Activated CD4-positive, alpha-beta T cell treated with anti-CD3 and anti-CD28 coated beads for 36 hours (primary cell): ENCODE measurements around the gene TPM2. TPM values are rescaled to one million over a fixed set of nuclear protein-coding genes. Genes with fewer than 3 reads are reported as not detected.

ENCODE experiments used
- ATAC-seq: fragments of 200-7000 bp; cut with Tn5 transposase; one replicate; pipeline ENCODE4 v1.10.0; 2021; ENCODE audit warnings: mild to moderate bottlenecking, moderate library complexity
- CTCF ChIA-PET: fragments of 350-600 bp; sonication (Branson Sonifier 250); formaldehyde crosslinking; loops from one replicate; lab custom pipeline; 2021; ENCODE audit warnings: antibody characterized with exemption; lab: Charles Lee
- POLR2A ChIA-PET: fragments of 350-600 bp; sonication (Branson Sonifier 250); formaldehyde crosslinking; loops from one replicate; lab custom pipeline; 2021; ENCODE audit warnings: antibody characterized with exemption, inconsistent platforms; lab: Charles Lee
- DNase-seq: peaks from one replicate; pipeline ENCODE4 v3.0.0-alpha.2; 2020
- H3K27ac Mint-ChIP-seq: one replicate; pipeline ENCODE4 v1.8.0; 2021; ENCODE audit warnings: mixed read lengths
- H3K27me3 Mint-ChIP-seq: one replicate; pipeline ENCODE4 v1.8.0; 2021; ENCODE audit warnings: mixed read lengths
- H3K36me3 Mint-ChIP-seq: one replicate; pipeline ENCODE4 v1.8.0; 2021; ENCODE audit warnings: low read depth, mixed read lengths
- H3K4me1 Mint-ChIP-seq: one replicate; pipeline ENCODE4 v1.8.0; 2021; ENCODE audit warnings: mixed read lengths
- H3K4me3 Mint-ChIP-seq: one replicate; pipeline ENCODE4 v1.8.0; 2021; ENCODE audit warnings: mild to moderate bottlenecking, moderate library complexity, mixed read lengths
- H3K9me3 Mint-ChIP-seq: one replicate; pipeline ENCODE4 v1.8.0; 2021; ENCODE audit warnings: low read depth, mixed read lengths
- intact Hi-C, 2 experiments: fragments of 100-400 bp; cut with DNase I in 1 of 2; cut with micrococcal nuclease in 1 of 2; formaldehyde crosslinking; loops; one replicate each; pipeline versions ENCODE4 v1.14.2 to v1.15.1; 2022 to 2024; cut with DNase I, micrococcal nuclease
- total RNA-seq, 2 experiments: library from RNA; stranded (reverse); gene quantifications; one replicate each; pipeline ENCODE4 v1.2.3, GENCODE V29; 2021

TPM2 gene
- total RNA-seq, 2 experiments from 2014 or later: 4.3 to 5.5 TPM

DNA sequence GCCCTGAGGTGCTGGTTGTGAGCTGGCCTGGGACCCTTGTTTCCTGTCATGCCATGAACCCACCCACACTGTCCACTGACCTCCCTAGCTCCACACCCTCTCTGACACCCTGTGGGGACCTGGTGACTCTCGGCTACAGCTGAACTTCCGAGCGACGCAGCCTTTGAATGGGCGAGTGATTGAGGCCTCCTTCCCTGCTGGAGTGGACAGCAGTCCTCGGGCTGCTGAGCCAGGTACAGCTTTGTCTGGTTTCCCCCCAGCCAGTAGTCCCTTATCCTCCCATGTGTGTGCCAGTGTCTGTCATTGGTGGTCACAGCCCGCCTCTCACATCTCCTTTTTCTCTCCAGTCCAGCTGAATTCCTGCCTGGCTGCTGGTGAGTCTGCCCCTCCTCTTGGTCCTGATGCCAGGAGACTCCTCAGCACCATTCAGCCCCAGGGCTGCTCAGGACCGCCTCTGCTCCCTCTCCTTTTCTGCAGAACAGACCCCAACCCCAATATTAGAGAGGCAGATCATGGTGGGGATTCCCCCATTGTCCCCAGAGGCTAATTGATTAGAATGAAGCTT lies 9.9 kb downstream of the TPM2 start:
- Mint-ChIP-seq H3K27me3 (peaks cover 4% of the 10 kb centered on the region), H3K4me3 (no peak overlapping the region), H3K9me3 (no peaks in the 10 kb centered on the region), H3K27ac (no peak overlapping the region), H3K4me1 (peaks cover 6% of the 10 kb centered on the region), H3K36me3 (no peaks in the 10 kb centered on the region)
- ChIA-PET POLR2A (interaction anchor here (0.7 kb wide), 1 partner anchor 19 kb away, joined by 3 read pairs; no protein-coding TSS in a partner anchor), CTCF (interaction anchor here (0.6 to 1.7 kb wide), 5 partner anchors 8 to 130 kb away, joined by 3 to 7 read pairs (median 4); partner anchors contain the start of genes CCDC107 and RMRP)
- ATAC-seq: no peak
- intact Hi-C loops: no loop called here
- no peak for DNase-seq

DNA sequence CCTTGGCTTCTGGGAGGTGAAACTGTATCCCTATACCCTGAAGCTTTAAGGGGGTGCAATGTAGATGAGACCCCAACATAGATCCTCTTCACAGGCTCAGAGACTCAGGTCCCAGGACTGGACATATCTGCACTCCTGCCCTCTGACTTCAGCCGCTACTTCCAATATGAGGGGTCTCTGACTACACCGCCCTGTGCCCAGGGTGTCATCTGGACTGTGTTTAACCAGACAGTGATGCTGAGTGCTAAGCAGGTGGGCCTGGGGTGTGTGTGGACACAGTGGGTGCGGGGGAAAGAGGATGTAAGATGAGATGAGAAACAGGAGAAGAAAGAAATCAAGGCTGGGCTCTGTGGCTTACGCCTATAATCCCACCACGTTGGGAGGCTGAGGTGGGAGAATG lies 10.6 kb downstream of the TPM2 start:
- Mint-ChIP-seq H3K9me3 (no peaks in the 10 kb centered on the region), H3K4me1 (peaks cover 10% of the 10 kb centered on the region), H3K36me3 (no peaks in the 10 kb centered on the region), H3K4me3 (no peak overlapping the region), H3K27ac (no peak overlapping the region), H3K27me3 (peaks cover 9% of the 10 kb centered on the region)
- DNase-seq (no peak), ATAC-seq (no peak)
- intact Hi-C loops: no loop called here
- CTCF ChIA-PET: interaction anchor here (0.7 to 1.7 kb wide), 4 partner anchors 9 to 47 kb away, joined by 3 to 6 read pairs (median 4); partner anchors contain the start of genes CCDC107 and RMRP
- POLR2A ChIA-PET: no interaction called here

DNA sequence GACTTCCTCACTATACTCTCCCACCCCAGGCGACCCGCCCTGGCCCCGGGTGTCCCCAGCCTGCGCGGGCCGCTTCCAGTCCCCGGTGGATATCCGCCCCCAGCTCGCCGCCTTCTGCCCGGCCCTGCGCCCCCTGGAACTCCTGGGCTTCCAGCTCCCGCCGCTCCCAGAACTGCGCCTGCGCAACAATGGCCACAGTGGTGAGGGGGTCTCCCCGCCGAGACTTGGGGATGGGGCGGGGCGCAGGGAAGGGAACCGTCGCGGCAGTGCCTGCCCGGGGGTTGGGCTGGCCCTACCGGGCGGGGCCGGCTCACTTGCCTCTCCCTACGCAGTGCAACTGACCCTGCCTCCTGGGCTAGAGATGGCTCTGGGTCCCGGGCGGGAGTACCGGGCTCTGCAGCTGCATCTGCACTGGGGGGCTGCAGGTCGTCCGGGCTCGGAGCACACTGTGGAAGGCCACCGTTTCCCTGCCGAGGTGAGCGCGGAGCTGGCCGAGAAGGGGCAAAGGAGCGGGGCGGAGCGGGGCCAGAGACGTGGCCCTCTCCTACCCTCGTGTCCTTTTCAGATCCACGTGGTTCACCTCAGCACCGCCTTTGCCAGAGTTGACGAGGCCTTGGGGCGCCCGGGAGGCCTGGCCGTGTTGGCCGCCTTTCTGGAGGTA lies 13.9 kb downstream of the TPM2 start:
- H3K4me3 Mint-ChIP-seq: peak overlapping the region; percentile 54
- intact Hi-C loops: no loop called here
- peaks cover 9% of the 10 kb centered on the region for H3K27me3 Mint-ChIP-seq
- no peaks in the 10 kb centered on the region for H3K36me3 Mint-ChIP-seq
- DNase-seq (peak; percentile 63), ATAC-seq (peak; percentile 74)
- POLR2A ChIA-PET: interaction anchor here (0.7 to 0.9 kb wide), 2 partner anchors 18 to 57 kb away, joined by 3 read pairs; partner anchors contain the start of gene CREB3
- H3K9me3 Mint-ChIP-seq: no peaks in the 10 kb centered on the region
- CTCF ChIA-PET: interaction anchor here (0.6 to 4.9 kb wide), 5 partner anchors 11 to 92 kb away, joined by 3 to 24 read pairs (median 3); partner anchors contain the start of genes ARHGEF39 and RMRP
- peaks cover 10% of the 10 kb centered on the region for H3K4me1 Mint-ChIP-seq
- H3K27ac Mint-ChIP-seq: no peak overlapping the region

DNA sequence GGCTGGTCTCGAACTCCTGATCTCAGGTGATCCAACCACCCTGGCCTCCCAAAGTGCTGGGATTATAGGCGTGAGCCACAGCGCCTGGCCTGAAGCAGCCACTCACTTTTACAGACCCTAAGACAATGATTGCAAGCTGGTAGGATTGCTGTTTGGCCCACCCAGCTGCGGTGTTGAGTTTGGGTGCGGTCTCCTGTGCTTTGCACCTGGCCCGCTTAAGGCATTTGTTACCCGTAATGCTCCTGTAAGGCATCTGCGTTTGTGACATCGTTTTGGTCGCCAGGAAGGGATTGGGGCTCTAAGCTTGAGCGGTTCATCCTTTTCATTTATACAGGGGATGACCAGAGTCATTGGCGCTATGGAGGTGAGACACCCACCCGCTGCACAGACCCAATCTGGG lies 14.5 kb downstream of the TPM2 start:
- no peaks in the 10 kb centered on the region for H3K36me3 Mint-ChIP-seq
- H3K4me3 Mint-ChIP-seq: peak overlapping the region; percentile 54
- POLR2A ChIA-PET: interaction anchor here (0.7 to 0.9 kb wide), 3 partner anchors 19 to 65 kb away, joined by 3 read pairs; partner anchors contain the start of gene CREB3
- CTCF ChIA-PET: interaction anchor here (1.2 to 4.9 kb wide), 3 partner anchors 10 to 21 kb away, joined by 3 to 24 read pairs (median 9); partner anchors contain the start of genes ARHGEF39 and RMRP
- no peak overlapping the region for H3K27ac Mint-ChIP-seq
- H3K9me3 Mint-ChIP-seq: no peaks in the 10 kb centered on the region
- ATAC-seq (peak; percentile 20), DNase-seq (no peak)
- H3K4me1 Mint-ChIP-seq: peaks cover 10% of the 10 kb centered on the region
- intact Hi-C loops: no loop called here
- H3K27me3 Mint-ChIP-seq: peaks cover 9% of the 10 kb centered on the region

DNA sequence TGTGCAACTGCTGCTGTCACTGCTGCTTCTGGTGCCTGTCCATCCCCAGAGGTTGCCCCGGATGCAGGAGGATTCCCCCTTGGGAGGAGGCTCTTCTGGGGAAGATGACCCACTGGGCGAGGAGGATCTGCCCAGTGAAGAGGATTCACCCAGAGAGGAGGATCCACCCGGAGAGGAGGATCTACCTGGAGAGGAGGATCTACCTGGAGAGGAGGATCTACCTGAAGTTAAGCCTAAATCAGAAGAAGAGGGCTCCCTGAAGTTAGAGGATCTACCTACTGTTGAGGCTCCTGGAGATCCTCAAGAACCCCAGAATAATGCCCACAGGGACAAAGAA lies 15.7 kb downstream of the TPM2 start:
- H3K36me3 Mint-ChIP-seq: no peaks in the 10 kb centered on the region
- POLR2A ChIA-PET: no interaction called here
- peaks cover 10% of the 10 kb centered on the region for H3K4me1 Mint-ChIP-seq
- DNase-seq: no peak
- H3K27ac Mint-ChIP-seq: no peak overlapping the region
- no peak overlapping the region for H3K4me3 Mint-ChIP-seq
- peaks cover 9% of the 10 kb centered on the region for H3K27me3 Mint-ChIP-seq
- intact Hi-C loops: no loop called here
- ATAC-seq: no peak
- no peaks in the 10 kb centered on the region for H3K9me3 Mint-ChIP-seq
- CTCF ChIA-PET: interaction anchor here (0.6 to 4.9 kb wide), 5 partner anchors 9 to 22 kb away, joined by 3 to 24 read pairs (median 4); partner anchors contain the start of genes ARHGEF39 and CCDC107

DNA sequence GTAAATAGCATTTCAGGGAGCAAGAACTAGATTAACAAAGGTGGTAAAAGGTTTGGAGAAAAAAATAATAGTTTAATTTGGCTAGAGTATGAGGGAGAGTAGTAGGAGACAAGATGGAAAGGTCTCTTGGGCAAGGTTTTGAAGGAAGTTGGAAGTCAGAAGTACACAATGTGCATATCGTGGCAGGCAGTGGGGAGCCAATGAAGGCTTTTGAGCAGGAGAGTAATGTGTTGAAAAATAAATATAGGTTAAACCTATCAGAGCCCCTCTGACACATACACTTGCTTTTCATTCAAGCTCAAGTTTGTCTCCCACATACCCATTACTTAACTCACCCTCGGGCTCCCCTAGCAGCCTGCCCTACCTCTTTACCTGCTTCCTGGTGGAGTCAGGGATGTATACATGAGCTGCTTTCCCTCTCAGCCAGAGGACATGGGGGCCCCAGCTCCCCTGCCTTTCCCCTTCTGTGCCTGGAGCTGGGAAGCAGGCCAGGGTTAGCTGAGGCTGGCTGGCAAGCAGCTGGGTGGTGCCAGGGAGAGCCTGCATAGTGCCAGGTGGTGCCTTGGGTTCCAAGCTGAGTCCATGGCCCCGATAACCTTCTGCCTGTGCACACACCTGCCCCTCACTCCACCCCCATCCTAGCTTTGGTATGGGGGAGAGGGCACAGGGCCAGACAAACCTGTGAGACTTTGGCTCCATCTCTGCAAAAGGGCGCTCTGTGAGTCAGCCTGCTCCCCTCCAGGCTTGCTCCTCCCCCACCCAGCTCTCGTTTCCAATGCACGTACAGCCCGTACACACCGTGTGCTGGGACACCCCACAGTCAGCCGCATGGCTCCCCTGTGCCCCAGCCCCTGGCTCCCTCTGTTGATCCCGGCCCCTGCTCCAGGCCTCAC lies 16.3 kb downstream of the TPM2 start, which contains the start of gene CA9:
TSS of gene CA9 (plus strand) at position 797 of the 893 bp plus-strand sequence. CDS start at position 829, 32 bp downstream.
- DNase-seq (no peak), ATAC-seq (no peak)
- ChIA-PET POLR2A (no interaction called here), CTCF (interaction anchor here (0.6 to 1.1 kb wide), 5 partner anchors 10 to 25 kb away, joined by 3 to 4 read pairs (median 4); partner anchors contain the start of gene CCDC107)
- H3K4me3 Mint-ChIP-seq: no peak within 1 kb of the TSS
- peaks cover 9% of the 10 kb centered on the region for H3K27me3 Mint-ChIP-seq
- no peaks in the 10 kb centered on the region for H3K36me3 Mint-ChIP-seq
- no peak within 1 kb of the TSS for H3K27ac Mint-ChIP-seq
- peaks cover 10% of the 10 kb centered on the region for H3K4me1 Mint-ChIP-seq
- intact Hi-C loops: no loop called here
- no peaks in the 10 kb centered on the region for H3K9me3 Mint-ChIP-seq

DNA sequence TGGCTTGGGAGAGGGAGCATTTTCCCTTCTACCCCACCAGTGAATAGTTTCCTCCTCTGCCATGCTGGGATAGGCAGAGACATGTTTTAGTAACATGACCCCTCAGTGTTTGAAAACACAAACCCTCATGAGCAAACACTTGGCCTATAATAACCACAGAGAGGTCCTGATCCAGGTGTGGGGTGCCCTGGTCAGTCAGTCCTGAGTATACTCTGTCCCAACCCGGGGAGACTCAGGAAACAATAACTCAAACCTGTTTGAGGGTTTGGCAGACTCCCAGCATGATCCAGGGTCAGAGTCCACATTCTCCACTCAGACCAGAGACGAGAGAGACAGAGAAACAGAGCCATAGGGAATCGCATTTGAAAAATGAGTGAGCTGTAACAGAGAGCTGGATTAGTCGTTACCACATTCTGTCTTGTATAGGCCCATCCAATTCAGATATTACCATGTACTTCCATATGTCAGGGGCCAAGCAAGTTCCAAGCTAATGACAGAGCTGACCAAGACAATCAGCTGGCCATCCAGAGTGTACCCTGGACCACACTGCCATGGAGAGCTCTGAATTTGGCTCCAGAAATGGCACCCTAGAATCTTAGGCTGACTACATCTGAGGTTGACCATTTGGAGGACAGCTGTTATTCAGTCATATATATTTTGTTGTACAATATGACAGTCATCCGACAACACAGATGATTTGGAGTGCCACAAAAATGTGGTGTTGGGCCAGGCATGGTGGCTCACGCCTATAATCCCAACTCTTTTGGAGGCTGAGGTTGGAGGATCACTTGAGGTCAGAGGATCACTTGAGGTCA lies 20.2 kb downstream of the TPM2 start:
- Mint-ChIP-seq H3K4me3 (no peak overlapping the region), H3K27ac (no peak overlapping the region), H3K4me1 (peaks cover 6% of the 10 kb centered on the region), H3K9me3 (no peaks in the 10 kb centered on the region), H3K27me3 (peaks cover 3% of the 10 kb centered on the region), H3K36me3 (no peaks in the 10 kb centered on the region)
- ATAC-seq (no peak), DNase-seq (no peak)
- intact Hi-C loops: no loop called here
- ChIA-PET POLR2A (no interaction called here), CTCF (interaction anchor here (0.8 to 1.5 kb wide), 7 partner anchors 19 to 62 kb away, joined by 3 to 4 read pairs (median 3); partner anchors contain the start of gene TLN1)

DNA sequence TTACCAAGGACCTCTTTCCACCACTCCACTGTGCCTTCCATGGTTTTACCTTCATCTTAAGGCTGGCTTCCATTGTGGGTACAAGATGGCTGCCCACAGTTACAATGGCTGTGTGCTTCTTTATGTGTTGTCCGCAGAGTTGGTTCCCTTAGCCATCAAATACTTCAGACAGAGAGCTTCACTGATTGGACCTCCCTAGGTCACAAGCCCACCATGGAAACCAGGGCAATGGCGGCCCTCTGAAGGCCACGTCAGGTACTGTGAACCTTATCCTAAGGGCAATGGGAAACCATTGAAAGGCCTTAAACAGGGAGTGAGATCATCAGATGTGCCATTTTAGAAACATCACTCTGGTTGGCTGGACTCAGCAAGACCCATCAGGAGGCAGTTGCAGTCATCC lies 21.8 kb downstream of the TPM2 start:
- intact Hi-C loops: no loop called here
- Mint-ChIP-seq H3K4me3 (no peak overlapping the region), H3K36me3 (peaks cover 3% of the 10 kb centered on the region), H3K27me3 (no peaks in the 10 kb centered on the region), H3K27ac (no peak overlapping the region), H3K9me3 (no peaks in the 10 kb centered on the region), H3K4me1 (peaks cover 17% of the 10 kb centered on the region)
- DNase-seq (no peak), ATAC-seq (no peak)
- ChIA-PET CTCF (no interaction called here), POLR2A (no interaction called here)

DNA sequence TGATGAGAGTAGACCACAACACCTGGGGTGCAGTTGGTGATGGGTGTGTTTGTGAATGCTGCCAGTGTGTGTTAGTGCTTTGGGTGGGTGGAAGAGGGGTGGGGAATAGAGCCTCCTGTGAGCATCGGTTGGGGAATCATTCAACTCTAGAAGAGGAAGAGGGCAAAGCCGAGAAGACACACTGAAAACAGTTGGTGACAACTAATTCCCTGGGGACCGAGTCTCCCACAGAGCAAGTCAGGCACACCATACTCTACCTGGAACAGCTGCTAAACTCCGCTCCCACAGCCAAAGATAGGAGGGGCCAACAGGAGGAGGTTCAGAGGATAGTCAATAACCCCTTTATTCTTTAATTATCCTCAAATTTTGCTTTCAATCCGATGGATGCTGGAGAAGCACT lies 23.2 kb downstream of the TPM2 start:
- H3K27ac Mint-ChIP-seq: no peak overlapping the region
- H3K36me3 Mint-ChIP-seq: peaks cover 14% of the 10 kb centered on the region
- CTCF ChIA-PET: interaction anchor here (0.7 to 2.3 kb wide), 5 partner anchors 9 to 68 kb away, joined by 3 to 11 read pairs (median 4); partner anchors contain the start of genes CCDC107 and RMRP
- DNase-seq (no peak), ATAC-seq (no peak)
- peaks cover 31% of the 10 kb centered on the region for H3K4me1 Mint-ChIP-seq
- H3K9me3 Mint-ChIP-seq: no peaks in the 10 kb centered on the region
- H3K4me3 Mint-ChIP-seq: no peak overlapping the region
- intact Hi-C loops: no loop called here
- POLR2A ChIA-PET: no interaction called here
- no peaks in the 10 kb centered on the region for H3K27me3 Mint-ChIP-seq

DNA sequence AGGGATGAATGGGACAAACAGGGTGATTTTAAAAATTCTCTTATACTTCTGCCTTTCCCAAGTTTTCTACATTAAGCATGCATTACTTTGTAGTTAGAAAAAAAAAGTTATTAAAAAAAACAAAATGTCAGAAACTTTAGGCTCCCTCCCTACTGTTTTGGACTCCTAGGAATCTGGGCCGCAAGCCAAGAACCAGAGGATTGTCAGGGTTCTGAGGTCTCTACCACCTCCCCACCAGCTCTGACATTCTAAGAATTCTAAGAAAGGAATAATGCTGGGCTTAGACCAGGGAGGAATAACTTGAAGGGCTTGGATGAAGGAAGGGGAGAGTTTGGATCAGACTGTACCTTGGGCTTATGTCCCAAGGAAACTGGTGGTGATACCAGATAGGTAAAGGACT lies 23.7 kb downstream of the TPM2 start:
- intact Hi-C loops: no loop called here
- DNase-seq (no peak), ATAC-seq (no peak)
- Mint-ChIP-seq H3K27ac (no peak overlapping the region), H3K36me3 (peaks cover 17% of the 10 kb centered on the region), H3K4me1 (peaks cover 35% of the 10 kb centered on the region), H3K27me3 (no peaks in the 10 kb centered on the region), H3K4me3 (peak overlapping the region; percentile 75), H3K9me3 (no peaks in the 10 kb centered on the region)
- POLR2A ChIA-PET: no interaction called here
- CTCF ChIA-PET: interaction anchor here (0.7 to 2.6 kb wide), 13 partner anchors 8 to 173 kb away, joined by 3 to 20 read pairs (median 4); partner anchors contain the start of genes CCDC107 and RMRP
